IPS-18c (cell line): ENCODE data around the gene GABRG2.

Source experiments
- H3K4me3 ChIP-seq: 2 replicates; pipeline ENCODE4 v1.7.0; 2013; ENCODE audit warnings: low read depth, mild to moderate bottlenecking, low read length, moderate library complexity; ENCODE audit not compliant: insufficient read depth
- H3K9me3 ChIP-seq: one replicate; pipeline ENCODE4 v1.6.1; 2013; ENCODE audit warnings: mild to moderate bottlenecking, low read length, moderate library complexity; ENCODE audit not compliant: control insufficient read depth, insufficient read depth

Gene GABRG2

DNA sequence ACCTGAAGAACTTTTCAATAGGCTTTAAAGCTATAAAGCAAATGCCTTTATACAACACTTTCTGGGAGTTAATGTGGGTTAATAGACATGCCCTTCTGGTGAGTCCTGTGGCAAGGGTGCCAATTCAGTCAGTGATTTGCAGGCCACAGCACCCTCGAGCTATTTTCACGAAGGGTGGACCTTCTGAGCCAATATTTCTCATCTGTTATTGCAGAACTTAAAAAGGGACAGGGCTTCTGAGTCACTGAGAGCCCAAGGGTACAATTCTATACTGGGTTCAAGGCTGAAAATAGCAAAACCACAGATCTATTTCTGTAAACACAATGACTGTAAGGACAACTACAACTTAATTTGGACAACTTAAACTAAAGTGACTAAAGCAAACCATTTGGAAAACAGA is 92.8 kb downstream of the GABRG2 start:
- H3K4me3 ChIP-seq = no peak overlapping the region
- H3K9me3 ChIP-seq = no peaks in the 10 kb centered on the region

DNA sequence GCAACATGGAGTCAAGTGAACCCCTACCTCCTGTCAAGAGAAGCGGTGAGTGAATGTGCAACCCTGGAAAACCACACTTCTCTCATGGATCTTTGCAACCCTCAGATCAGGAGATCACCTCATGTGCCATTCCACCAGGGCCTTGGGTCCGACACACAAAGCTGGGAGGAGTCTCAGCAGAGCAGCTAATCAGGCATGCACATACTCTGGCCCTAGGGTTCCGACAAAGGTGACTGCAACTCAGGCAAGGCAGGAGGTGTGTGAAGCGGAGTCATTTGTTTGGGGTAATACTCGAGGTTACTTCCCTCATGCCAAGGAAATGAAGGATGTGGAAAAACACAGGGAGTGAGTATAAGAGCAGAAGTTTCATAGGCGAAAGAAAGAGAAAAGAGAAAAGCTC is 96.1 kb downstream of the GABRG2 start:
- Histone ChIP-seq H3K4me3 (no peak overlapping the region), H3K9me3 (no peaks in the 10 kb centered on the region)

DNA sequence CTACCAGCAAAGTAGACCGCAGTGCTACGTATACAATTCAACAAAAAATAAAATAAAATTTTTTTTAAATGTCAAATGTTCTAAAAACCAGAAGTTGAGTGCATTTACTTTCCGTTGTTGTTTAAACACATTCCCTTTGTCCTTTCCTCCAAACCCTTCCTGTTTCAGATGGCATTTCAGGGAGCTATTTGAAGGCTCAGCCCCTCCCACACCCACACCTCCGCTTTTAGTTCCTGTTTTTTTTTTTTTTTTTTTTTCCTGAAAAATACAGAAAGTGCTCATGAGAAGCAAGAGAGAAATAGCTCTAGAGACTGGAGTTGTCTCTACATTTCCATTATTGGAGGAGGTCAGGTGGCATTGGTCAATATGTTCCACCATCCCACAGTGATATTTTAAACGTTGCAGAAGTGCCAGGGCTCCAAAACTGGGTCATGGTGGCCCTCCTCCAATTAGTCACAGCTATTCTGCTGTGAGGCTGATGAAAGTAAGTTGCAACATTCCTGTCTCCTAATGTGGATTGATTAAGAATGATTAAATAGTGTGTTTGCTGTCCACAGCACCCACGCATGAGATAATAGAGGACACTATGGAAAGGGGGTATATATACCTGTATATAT is 106.9 kb downstream of the GABRG2 start:
- Histone ChIP-seq H3K4me3 (no peak overlapping the region), H3K9me3 (no peaks in the 10 kb centered on the region)

DNA sequence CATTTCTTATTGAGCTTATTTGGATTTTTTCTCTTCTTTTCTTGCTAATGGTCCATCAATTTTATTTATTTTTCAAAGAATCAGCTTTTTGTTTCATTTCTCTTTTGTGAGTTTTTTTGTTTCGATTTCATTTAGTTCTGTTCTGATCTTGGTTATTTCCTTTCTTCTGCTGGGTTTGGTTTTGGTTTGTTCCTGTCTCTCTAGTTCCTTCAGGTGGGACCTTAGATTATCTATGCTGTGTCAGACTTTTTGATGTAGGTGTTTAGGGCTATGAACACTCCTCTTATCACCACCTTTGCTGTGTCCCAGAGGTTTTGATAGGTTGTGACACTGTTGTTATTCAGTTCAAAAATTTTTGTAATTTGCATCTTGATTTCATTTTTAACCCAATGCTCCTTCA is 119.8 kb downstream of the GABRG2 start:
- H3K9me3 ChIP-seq = no peaks in the 10 kb centered on the region
- H3K4me3 ChIP-seq = no peak overlapping the region

DNA sequence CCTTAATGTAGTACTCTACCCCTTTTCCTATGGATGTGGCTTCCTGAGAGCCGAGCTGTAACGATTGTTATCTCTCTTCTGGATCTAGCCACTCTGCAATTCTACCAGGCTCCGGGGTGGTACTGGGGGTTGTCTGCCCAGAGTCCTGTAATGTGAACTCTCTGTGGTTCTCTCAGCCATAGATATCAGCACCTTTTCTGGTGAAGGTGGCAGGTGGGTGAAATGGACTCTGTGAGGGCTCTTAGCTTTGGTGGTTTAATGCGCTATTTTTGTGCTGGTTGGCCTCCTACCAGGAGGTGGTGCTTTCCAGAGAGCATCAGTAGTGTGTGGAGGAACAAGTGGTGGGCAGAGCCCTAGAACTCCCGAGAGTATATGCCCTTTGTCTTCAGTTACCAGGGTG is 122.1 kb downstream of the GABRG2 start:
- Histone ChIP-seq H3K9me3 (no peaks in the 10 kb centered on the region), H3K4me3 (no peak overlapping the region)

DNA sequence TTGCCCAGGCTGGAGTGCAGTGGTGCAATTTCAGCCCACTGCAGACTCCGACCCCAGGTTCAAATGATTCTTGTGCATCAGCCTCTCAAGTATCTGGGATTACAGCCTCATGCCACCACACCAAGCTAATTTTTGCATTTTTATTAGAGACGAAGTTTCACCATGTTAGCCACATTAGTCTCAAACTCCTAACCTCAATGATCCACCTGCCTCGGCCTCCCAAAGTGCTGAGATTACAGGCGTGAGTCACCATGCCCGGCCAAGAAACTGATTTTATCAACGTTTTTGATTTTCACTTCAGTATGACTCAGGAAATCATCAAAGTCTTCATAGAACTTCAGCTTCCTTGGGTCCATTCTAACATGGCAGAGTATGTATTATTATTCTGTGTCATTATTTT is 125.4 kb downstream of the GABRG2 start:
- no peaks in the 10 kb centered on the region for H3K9me3 ChIP-seq
- no peak overlapping the region for H3K4me3 ChIP-seq

DNA sequence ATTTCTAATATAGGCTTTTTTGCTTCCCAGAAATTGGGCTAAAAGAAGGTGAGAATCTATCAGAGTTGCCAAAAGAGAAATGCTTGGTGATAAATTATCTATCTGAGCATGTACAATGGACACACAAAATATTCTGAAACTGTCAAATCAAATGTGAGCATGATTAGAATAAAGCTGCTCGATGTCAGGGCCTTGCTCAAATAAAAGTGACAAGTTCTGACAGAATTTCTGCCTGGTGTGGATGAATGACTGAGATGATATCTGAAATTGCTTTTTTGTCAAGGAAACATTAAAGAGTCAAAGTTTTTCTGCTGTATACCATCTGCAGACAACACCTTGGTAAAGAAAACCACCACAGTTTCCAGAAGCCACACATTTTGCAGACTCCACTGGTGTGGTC is 128.8 kb downstream of the GABRG2 start:
- Histone ChIP-seq H3K9me3 (no peaks in the 10 kb centered on the region), H3K4me3 (no peak overlapping the region)

DNA sequence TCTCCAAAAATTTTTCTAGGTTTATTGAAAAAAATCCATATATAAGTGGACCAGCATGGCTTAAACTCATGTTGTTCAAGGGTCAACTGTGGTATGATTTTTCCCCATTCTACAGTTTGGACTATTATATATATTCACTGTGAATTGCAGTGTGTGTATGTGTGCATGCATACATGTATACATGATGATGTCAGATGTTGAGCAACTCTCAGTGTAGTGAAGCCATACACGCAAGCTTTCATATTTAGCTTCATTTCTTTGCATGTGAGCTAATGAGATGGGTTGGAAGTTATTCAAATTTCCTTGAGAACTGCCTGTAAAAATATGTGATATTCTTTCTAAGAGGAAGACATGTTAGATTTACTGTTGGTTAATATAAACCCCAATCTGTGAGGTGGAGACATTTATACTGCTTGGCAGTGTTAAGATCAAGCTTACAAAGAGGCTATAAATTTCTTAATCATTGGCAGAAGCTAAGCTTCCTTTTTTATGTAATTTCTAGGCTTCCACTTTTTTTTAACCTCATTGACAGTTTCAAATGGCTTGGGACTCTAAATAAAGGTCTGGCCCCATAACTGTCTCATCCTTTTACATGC is 134.8 kb downstream of the GABRG2 start:
- Histone ChIP-seq H3K4me3 (no peak overlapping the region), H3K9me3 (no peaks in the 10 kb centered on the region)
